ENCODE data around the gene PSMB9.

- TF ChIP-seq CTCF (IDR thresholded peaks at IDR 0.05) (no peak), POLR2A (IDR thresholded peaks at IDR 0.05) (no peak)
Measured at GRCh38 chr6:32895006-32895345, 41.0 kb downstream of the PSMB9 start.
